NB4 (cell line): ENCODE results near the gene MPRIP.

Experiments used
- DNase-seq: peaks from one replicate; pipeline ENCODE4 v3.0.0; 2010; ENCODE audit warnings: low read depth
- H3K4me3 ChIP-seq: one replicate; pipeline ENCODE4 v1.5.1; 2011; ENCODE audit warnings: mild to moderate bottlenecking, low read depth, low read length, moderate library complexity
- MYC ChIP-seq: IDR thresholded peaks from 2 replicates; pipeline ENCODE4 v1.6.1; 2011; ENCODE audit warnings: low read depth, low read length
- POLR2A ChIP-seq: IDR thresholded peaks from 2 replicates; pipeline ENCODE4 v1.6.1; 2011; ENCODE audit warnings: mild to moderate bottlenecking; ENCODE audit not compliant: insufficient read length; ENCODE audit errors: extremely low read depth
- TF ChIP-seq, protein P1 (sequence below): IDR thresholded peaks from 2 replicates; pipeline ENCODE4 v1.6.1; 2011; ENCODE audit warnings: low read depth, low read length
- TF ChIP-seq, protein P2 (sequence below): IDR thresholded peaks from one replicate; pipeline ENCODE4 v1.5.1; 2012; ENCODE audit warnings: low read depth, low read length

Gene MPRIP

DNA sequence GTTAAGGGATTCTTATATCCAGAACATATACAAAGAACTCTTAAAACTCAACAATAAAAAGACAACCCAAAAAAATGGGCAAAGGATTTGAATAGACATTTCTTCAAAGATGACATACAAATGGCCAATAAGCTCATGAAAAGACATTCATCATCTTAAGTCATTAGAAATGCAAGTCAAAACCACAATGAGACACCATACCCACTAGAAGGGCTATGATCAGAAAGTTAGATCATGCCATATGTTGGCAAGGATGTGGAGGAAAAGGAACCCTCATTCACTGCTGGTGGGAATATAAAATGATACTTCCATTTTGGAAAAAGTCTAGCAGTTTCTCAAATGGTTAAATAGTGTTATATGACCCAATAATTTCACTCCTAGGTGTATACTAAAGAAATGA is 154.5 kb downstream of the MPRIP start:
- TF ChIP-seq, protein P1, sequence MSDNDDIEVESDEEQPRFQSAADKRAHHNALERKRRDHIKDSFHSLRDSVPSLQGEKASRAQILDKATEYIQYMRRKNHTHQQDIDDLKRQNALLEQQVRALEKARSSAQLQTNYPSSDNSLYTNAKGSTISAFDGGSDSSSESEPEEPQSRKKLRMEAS = no peak
- TF ChIP-seq MYC (no peak), POLR2A (no peak)
- TF ChIP-seq, protein P2, sequence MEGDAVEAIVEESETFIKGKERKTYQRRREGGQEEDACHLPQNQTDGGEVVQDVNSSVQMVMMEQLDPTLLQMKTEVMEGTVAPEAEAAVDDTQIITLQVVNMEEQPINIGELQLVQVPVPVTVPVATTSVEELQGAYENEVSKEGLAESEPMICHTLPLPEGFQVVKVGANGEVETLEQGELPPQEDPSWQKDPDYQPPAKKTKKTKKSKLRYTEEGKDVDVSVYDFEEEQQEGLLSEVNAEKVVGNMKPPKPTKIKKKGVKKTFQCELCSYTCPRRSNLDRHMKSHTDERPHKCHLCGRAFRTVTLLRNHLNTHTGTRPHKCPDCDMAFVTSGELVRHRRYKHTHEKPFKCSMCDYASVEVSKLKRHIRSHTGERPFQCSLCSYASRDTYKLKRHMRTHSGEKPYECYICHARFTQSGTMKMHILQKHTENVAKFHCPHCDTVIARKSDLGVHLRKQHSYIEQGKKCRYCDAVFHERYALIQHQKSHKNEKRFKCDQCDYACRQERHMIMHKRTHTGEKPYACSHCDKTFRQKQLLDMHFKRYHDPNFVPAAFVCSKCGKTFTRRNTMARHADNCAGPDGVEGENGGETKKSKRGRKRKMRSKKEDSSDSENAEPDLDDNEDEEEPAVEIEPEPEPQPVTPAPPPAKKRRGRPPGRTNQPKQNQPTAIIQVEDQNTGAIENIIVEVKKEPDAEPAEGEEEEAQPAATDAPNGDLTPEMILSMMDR = no peak
- no peak for DNase-seq
- H3K4me3 ChIP-seq = no peak overlapping the region

DNA sequence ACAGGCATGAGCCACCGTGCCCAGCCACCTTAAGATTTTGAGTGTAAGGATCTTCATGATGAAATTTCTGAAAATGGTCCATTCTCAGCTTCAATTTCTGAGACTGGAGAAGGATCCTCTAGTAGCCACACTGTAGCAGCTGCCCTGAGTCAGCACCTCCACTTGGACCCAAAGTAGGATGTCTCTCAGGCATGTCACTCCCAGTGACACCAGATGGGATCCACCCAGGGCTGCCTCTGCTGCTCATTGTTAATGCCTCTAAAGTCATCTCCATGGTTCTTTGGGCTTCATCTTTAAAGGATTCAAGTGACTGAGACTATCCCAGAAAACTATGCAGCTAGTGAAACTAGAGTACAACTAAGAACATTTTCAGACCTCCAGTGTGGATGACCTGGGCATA is 156.0 kb downstream of the MPRIP start:
- TF ChIP-seq POLR2A (no peak), MYC (no peak)
- TF ChIP-seq, protein P1 = no peak
- TF ChIP-seq, protein P2 = no peak
- H3K4me3 ChIP-seq = no peak overlapping the region
- no peak for DNase-seq

GRCh38 chr17:17200311-17200710 is 158.1 kb downstream of the MPRIP start:
- no peak overlapping the region for H3K4me3 ChIP-seq
- DNase-seq = no peak
- TF ChIP-seq, protein P2 = no peak
- TF ChIP-seq POLR2A (no peak), MYC (no peak)
- TF ChIP-seq, protein P1 = no peak

- H3K4me3 ChIP-seq = no peak overlapping the region
- TF ChIP-seq, protein P1 = no peak
- TF ChIP-seq POLR2A = no peak
- no peak for TF ChIP-seq MYC
- TF ChIP-seq, protein P2 = no peak
- no peak for DNase-seq
Observed at GRCh38 chr17:17200831-17201230, 158.6 kb downstream of the MPRIP start.

- no peak overlapping the region for H3K4me3 ChIP-seq
- no peak for DNase-seq
- TF ChIP-seq, protein P2 = no peak
- TF ChIP-seq, protein P1 = no peak
- TF ChIP-seq POLR2A = no peak
- TF ChIP-seq MYC = no peak
Observed at GRCh38 chr17:17201271-17201670, 159.0 kb downstream of the MPRIP start.

- H3K4me3 ChIP-seq = no peak overlapping the region
- no peak for DNase-seq
- TF ChIP-seq, protein P1 = no peak
- no peak for TF ChIP-seq MYC
Observed at GRCh38 chr17:17201907-17202306, 159.7 kb downstream of the MPRIP start.
